ENCODE data around the gene AEN. TPM values are rescaled to one million over a fixed set of nuclear protein-coding genes. Genes with fewer than 3 reads are reported as not detected.

AEN gene
- total RNA-seq, 2 donors from 2014 or later = 13.8 to 23.8 TPM

DNA sequence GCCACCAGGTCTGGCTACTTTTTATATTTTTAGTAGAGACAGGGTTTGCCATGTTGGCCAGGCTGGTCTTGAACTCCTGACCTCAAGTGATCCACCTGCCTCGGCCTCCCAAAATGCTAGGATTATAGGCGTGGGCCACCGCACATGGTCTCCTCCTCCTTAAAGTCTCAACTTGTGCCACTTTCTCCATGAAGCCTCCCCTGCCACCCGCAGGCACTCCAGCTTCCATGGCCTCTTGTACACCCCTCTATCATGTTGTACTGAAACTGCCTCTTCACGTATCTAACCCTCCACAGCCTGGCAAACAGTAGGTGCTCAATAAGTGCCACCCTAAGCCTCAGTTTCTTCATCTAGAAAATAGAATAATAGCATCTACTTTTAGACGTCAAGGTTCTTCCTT lies 57.6 kb downstream of the AEN start:
- Histone ChIP-seq H3K27ac (no peak overlapping the region), H3K27me3 (no peaks in the 10 kb centered on the region), H3K9ac (ENCODE audit: low read depth in 2 of 2, low read length in 2 of 2) (no peak overlapping the region), H3K36me3 (no peaks in the 10 kb centered on the region), H3K4me3 (no peak overlapping the region), H3K9me3 (no peaks in the 10 kb centered on the region), H3K4me1 (no peaks in the 10 kb centered on the region)
- intact Hi-C loops (cut with DNase I) = no loop called here
- no peak for DNase-seq
- TF ChIP-seq, protein P1, sequence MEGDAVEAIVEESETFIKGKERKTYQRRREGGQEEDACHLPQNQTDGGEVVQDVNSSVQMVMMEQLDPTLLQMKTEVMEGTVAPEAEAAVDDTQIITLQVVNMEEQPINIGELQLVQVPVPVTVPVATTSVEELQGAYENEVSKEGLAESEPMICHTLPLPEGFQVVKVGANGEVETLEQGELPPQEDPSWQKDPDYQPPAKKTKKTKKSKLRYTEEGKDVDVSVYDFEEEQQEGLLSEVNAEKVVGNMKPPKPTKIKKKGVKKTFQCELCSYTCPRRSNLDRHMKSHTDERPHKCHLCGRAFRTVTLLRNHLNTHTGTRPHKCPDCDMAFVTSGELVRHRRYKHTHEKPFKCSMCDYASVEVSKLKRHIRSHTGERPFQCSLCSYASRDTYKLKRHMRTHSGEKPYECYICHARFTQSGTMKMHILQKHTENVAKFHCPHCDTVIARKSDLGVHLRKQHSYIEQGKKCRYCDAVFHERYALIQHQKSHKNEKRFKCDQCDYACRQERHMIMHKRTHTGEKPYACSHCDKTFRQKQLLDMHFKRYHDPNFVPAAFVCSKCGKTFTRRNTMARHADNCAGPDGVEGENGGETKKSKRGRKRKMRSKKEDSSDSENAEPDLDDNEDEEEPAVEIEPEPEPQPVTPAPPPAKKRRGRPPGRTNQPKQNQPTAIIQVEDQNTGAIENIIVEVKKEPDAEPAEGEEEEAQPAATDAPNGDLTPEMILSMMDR (IDR thresholded peaks at IDR 0.05) = no peak

- Histone ChIP-seq H3K27me3 (no peaks in the 10 kb centered on the region), H3K9ac (ENCODE audit: low read depth in 2 of 2, low read length in 2 of 2) (no peak overlapping the region), H3K4me1 (no peaks in the 10 kb centered on the region), H3K27ac (no peak overlapping the region), H3K4me3 (no peak overlapping the region), H3K36me3 (no peaks in the 10 kb centered on the region), H3K9me3 (no peaks in the 10 kb centered on the region)
- TF ChIP-seq, protein P1 (IDR thresholded peaks at IDR 0.05) = no peak
- DNase-seq = no peak
- intact Hi-C loops (cut with DNase I) = no loop called here
Observed at GRCh38 chr15:88680241-88681001, 59.3 kb downstream of the AEN start.

- Histone ChIP-seq H3K4me1 (no peaks in the 10 kb centered on the region), H3K36me3 (no peaks in the 10 kb centered on the region), H3K27me3 (no peaks in the 10 kb centered on the region), H3K27ac (no peak overlapping the region), H3K9me3 (no peaks in the 10 kb centered on the region), H3K9ac (ENCODE audit: low read depth in 2 of 2, low read length in 2 of 2) (no peak overlapping the region), H3K4me3 (no peak overlapping the region)
- TF ChIP-seq, protein P1 (IDR thresholded peaks at IDR 0.05) = no peak
- intact Hi-C loops (cut with DNase I) = no loop called here
- no peak for DNase-seq
Observed at GRCh38 chr15:88681610-88682221, 60.6 kb downstream of the AEN start.

Small RNAs within 50 kb of the gene (microRNA-seq; reads per million reads assigned to microRNA genes)
- gene MIR1179 (2.8 reads per million), gene MIR3529 (not detected), gene MIR7-2 (not detected)

Other genes with a start within 250 kb of the AEN start
- 10 to 100 TPM; 20.6 to 40.6 TPM for gene MRPL46, start 154.0 kb upstream of the AEN start, total RNA-seq
- 10 to 100 TPM; 45.7 to 73.6 TPM for gene MRPS11, start 153.6 kb upstream of the AEN start, total RNA-seq
- gene DET1, start 74.7 kb upstream of the AEN start, total RNA-seq = 1 to 10 TPM; 4.6 to 4.9 TPM
- 10 to 100 TPM; 43.5 to 60.5 TPM for gene ISG20, start 17.7 kb downstream of the AEN start, total RNA-seq
- under 1 TPM; 0.17 to 0.35 TPM for gene ACAN, start 182.1 kb downstream of the AEN start, total RNA-seq